SJCRH30 (cell line): ENCODE measurements around the gene MYO1F. TPM values are rescaled to one million over a fixed set of nuclear protein-coding genes. Genes with fewer than 3 reads are reported as not detected.
"Not testable (repeated sequence)": the region's sequence is repeated elsewhere in the genome, so short reads cannot be mapped to it uniquely, and the experiment has no call there.

ENCODE experiments used
- DNase-seq, 2 experiments: peaks; one replicate each; pipeline ENCODE4 v3.0.0-alpha.2; 2015 to 2020
- H3K27ac ChIP-seq: fragments of 250-450 bp; sonication (Bioruptor Pico); 2 replicates; pipeline ENCODE4 v1.5.1; 2020; ENCODE audit warnings: mild to moderate bottlenecking, moderate library complexity
- H3K27me3 ChIP-seq: fragments of 250-450 bp; sonication (Bioruptor Pico); 2 replicates; pipeline ENCODE4 v1.5.1; 2020; ENCODE audit warnings: mild to moderate bottlenecking, moderate library complexity
- H3K36me3 ChIP-seq: fragments of 250-450 bp; sonication (Bioruptor Pico); 2 replicates; pipeline ENCODE4 v1.5.1; 2020; ENCODE audit warnings: mild to moderate bottlenecking, moderate library complexity
- H3K4me1 ChIP-seq: fragments of 250-450 bp; sonication (Bioruptor Pico); 2 replicates; pipeline ENCODE4 v1.5.1; 2020; ENCODE audit warnings: mild to moderate bottlenecking, moderate library complexity
- H3K4me3 ChIP-seq: fragments of 250-450 bp; sonication (Bioruptor Pico); 2 replicates; pipeline ENCODE4 v1.5.1; 2020; ENCODE audit warnings: mild to moderate bottlenecking, moderate library complexity
- H3K9me3 ChIP-seq: fragments of 250-450 bp; sonication (Bioruptor Pico); replicated peaks from 2 replicates; pipeline ENCODE4 v1.5.1; 2020; ENCODE audit warnings: mild to moderate bottlenecking, moderate library complexity
- total RNA-seq: library from RNA; depleted of rRNA; stranded (reverse); fragments of >200 nt; shearing (Covaris generic); gene quantifications from 2 replicates; pipeline ENCODE4 v1.2.3, GENCODE V29; 2014

MYO1F gene
- total RNA-seq, 1 experiment from 2014 or later: 0.04 TPM

- no peaks in the 10 kb centered on the region for H3K36me3 ChIP-seq
- H3K9me3 ChIP-seq: no peaks in the 10 kb centered on the region
- no peak overlapping the region for H3K4me3 ChIP-seq
- no peaks in the 10 kb centered on the region for H3K27me3 ChIP-seq
- no peak overlapping the region for H3K27ac ChIP-seq
- no peaks in the 10 kb centered on the region for H3K4me1 ChIP-seq
- no peak for DNase-seq
Measured at GRCh38 chr19:8561075-8561764, 16.0 kb downstream of the MYO1F start.

- Histone ChIP-seq H3K4me3 (no peak overlapping the region), H3K4me1 (no peaks in the 10 kb centered on the region), H3K27me3 (no peaks in the 10 kb centered on the region), H3K27ac (no peak overlapping the region), H3K36me3 (no peaks in the 10 kb centered on the region), H3K9me3 (no peaks in the 10 kb centered on the region)
- DNase-seq: no peak
Measured at GRCh38 chr19:8558325-8558724, 18.9 kb downstream of the MYO1F start.

- H3K4me3 ChIP-seq: no peak overlapping the region
- no peaks in the 10 kb centered on the region for H3K9me3 ChIP-seq
- no peaks in the 10 kb centered on the region for H3K36me3 ChIP-seq
- DNase-seq: no peak
- H3K4me1 ChIP-seq: no peaks in the 10 kb centered on the region
- H3K27me3 ChIP-seq: no peaks in the 10 kb centered on the region
- no peak overlapping the region for H3K27ac ChIP-seq
Measured at GRCh38 chr19:8557642-8558238, 19.5 kb downstream of the MYO1F start.

DNA sequence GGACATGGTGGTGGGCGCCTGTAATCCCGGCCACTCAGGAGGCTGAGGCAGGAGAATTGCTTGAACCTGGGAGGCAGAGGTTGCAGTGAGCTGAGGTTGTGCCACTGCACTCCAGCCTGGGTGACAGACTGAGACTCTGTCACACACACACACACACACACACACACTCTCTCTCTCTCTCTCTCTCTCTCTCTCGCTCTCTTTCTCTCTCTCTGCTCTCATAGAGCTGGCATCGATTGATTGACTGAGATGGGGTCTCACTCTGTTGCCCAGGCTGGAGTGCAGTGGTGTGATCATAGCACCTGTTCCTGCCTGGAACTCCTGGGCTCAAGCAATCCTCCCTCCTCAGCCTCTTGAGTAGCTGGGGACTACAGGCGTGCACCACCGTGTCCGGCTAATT, 23.5 kb downstream of the MYO1F start:
- H3K4me1 ChIP-seq, H3K36me3 ChIP-seq, H3K4me3 ChIP-seq: not testable (repeated sequence)

DNA sequence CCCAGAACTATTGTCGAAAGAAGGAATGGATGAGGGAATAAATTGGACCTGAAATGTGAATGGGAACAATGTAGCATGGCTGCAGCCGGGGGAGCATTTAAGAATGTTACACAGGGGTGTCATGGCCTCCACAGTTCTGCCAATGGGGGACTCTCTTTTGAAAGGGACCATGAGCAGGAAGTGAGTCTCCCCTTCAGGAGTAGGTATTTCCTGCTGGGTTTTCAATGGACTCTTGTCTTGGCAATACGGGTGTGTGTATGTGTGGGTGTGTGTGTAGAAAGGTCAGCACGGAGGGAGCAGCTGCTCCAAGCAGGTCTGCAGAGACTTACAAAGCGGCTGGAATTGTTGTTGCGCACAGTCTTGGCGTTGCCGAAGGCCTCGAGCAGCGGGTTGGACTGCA, 24.4 kb downstream of the MYO1F start:
- Histone ChIP-seq H3K4me3 (no peak overlapping the region), H3K27me3 (no peaks in the 10 kb centered on the region), H3K4me1 (no peaks in the 10 kb centered on the region), H3K36me3 (no peaks in the 10 kb centered on the region), H3K9me3 (no peaks in the 10 kb centered on the region), H3K27ac (no peak overlapping the region)
- DNase-seq: peak; percentile 42 to 57

More for the DNA sequence above, 23.5 kb downstream of the MYO1F start:
- H3K27me3 ChIP-seq, DNase-seq, H3K27ac ChIP-seq, H3K9me3 ChIP-seq: not testable (repeated sequence)

DNA sequence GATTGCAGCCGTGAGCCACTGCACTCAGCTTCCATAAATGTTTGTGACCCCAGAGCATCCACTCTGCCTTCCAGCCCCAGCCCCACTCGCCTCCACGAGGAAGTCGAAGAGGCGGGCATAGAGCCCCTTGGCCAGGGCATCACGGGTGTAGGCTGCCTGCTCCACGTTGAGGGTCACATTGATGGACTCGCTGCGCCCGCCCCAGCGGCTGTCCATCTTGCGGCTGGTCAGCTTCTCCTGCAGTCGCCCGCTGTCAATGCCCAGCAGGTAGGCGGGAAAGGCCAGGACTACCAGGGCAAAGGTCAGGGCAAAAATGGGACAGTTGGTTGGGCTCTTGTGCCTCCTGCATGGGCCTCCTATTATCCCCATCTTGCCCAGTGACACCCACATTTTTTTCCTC, 27.2 kb downstream of the MYO1F start:
- H3K9me3 ChIP-seq: no peaks in the 10 kb centered on the region
- H3K4me1 ChIP-seq: no peaks in the 10 kb centered on the region

GRCh38 chr19:8545743-8546142, 31.5 kb downstream of the MYO1F start:
- no peak overlapping the region for H3K4me3 ChIP-seq
- H3K9me3 ChIP-seq: no peaks in the 10 kb centered on the region
- H3K36me3 ChIP-seq: no peaks in the 10 kb centered on the region
- H3K27ac ChIP-seq: no peak overlapping the region
- H3K4me1 ChIP-seq: no peaks in the 10 kb centered on the region
- DNase-seq: no peak
- H3K27me3 ChIP-seq: no peaks in the 10 kb centered on the region

More for the DNA sequence above, 27.2 kb downstream of the MYO1F start:
- no peak for DNase-seq
- H3K27me3 ChIP-seq: no peaks in the 10 kb centered on the region
- H3K27ac ChIP-seq: no peak overlapping the region
- H3K4me3 ChIP-seq: no peak overlapping the region
- H3K36me3 ChIP-seq: no peaks in the 10 kb centered on the region

- H3K4me3 ChIP-seq: no peak overlapping the region
- no peaks in the 10 kb centered on the region for H3K4me1 ChIP-seq
- H3K27ac ChIP-seq: no peak overlapping the region
- H3K27me3 ChIP-seq: no peaks in the 10 kb centered on the region
- DNase-seq: no peak
- H3K36me3 ChIP-seq: no peaks in the 10 kb centered on the region
- no peaks in the 10 kb centered on the region for H3K9me3 ChIP-seq
Measured at GRCh38 chr19:8544168-8544567, 33.1 kb downstream of the MYO1F start.

DNA sequence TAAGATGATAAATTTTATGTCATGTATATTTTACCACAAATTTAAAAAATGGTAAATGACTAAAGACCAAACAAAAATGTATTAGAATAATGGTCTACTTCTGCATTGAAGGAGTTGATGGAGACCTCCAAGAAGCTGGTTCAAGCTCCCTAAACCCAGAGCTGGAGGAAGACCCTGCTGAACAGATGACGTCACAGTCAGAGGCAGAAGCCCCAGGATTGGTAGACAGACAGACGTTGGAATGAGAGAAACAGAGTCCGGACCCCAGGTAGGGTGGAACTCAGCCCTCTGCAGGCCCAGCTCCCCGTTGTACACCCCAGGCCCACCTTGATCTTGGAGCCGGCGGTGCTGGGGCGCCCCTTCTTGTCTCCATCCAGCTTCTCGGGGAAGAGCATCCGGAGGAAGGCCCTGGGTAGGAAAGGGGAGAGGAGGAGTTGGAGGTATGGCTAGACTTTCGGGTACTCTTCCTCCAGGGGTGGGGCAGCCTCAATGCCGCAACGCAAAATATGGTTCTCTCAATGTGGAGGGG, 37.6 kb downstream of the MYO1F start:
- no peaks in the 10 kb centered on the region for H3K9me3 ChIP-seq
- no peak overlapping the region for H3K4me3 ChIP-seq
- H3K4me1 ChIP-seq: no peaks in the 10 kb centered on the region
- DNase-seq: no peak
- no peaks in the 10 kb centered on the region for H3K27me3 ChIP-seq
- H3K27ac ChIP-seq: no peak overlapping the region
- no peaks in the 10 kb centered on the region for H3K36me3 ChIP-seq

DNA sequence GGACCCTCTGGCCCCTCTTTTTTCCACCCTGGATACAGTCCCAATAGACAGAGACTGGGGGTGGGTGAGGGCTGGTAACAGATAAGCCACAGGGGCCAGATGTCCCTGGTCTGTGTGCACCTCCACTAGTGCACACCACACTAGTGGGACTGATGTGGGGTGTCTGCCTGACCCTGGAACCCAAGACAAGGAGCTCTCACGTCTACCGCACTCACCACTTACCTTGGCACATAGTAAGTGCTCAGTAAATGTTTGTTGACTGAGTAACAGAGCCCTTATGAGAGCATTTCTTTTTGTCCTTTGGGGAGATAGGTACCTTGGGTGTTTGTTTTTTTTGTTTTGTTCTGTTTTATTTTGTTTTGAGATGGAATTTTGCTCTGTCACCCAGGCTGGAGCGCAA, 40.1 kb downstream of the MYO1F start:
- H3K9me3 ChIP-seq: no peaks in the 10 kb centered on the region
- H3K4me1 ChIP-seq: no peaks in the 10 kb centered on the region
- H3K36me3 ChIP-seq: no peaks in the 10 kb centered on the region
- no peaks in the 10 kb centered on the region for H3K27me3 ChIP-seq
- H3K4me3 ChIP-seq: no peak overlapping the region
- no peak overlapping the region for H3K27ac ChIP-seq
- no peak for DNase-seq

DNA sequence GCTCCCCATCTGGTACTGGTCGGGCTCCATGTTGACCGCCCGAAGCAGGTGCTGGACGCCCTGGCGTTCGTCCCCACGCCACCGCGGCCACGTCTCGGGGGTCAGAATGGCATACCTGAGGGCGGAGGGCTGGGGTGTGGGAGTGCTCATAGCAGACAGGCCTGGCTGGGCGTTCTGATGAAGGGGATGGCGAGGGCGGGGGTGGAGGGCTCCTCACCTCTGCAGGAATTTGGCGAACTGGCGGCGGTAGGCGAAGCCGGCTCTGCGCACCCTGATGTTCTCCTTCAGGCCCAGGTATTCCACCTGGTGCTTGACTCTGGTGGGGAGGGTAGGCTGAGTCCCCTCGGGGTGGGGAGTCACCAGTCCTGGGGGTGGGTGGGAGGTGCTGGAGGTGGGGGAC, 41.0 kb downstream of the MYO1F start:
- no peak for DNase-seq
- no peaks in the 10 kb centered on the region for H3K9me3 ChIP-seq
- H3K36me3 ChIP-seq: no peaks in the 10 kb centered on the region
- H3K27me3 ChIP-seq: no peaks in the 10 kb centered on the region
- no peak overlapping the region for H3K4me3 ChIP-seq
- no peaks in the 10 kb centered on the region for H3K4me1 ChIP-seq
- no peak overlapping the region for H3K27ac ChIP-seq

DNA sequence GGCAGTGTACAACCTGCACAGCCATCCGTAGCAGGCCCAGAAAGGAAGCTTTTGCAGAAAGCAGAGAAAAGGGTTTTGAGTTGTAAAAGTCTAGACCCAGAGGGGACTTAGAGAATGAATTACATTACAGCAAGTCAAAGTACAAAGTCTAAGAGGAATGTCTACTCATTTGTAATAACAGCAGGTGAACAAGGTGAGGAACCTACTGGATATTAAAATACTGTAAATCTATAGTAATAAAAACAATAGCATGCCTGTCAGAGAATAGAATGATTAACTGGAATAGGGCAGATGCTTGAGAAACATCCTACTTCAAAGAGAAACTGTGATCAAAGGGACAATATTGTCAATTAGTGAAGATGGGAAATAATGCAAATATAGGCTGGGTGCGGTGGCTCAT, 45.0 kb downstream of the MYO1F start:
- Histone ChIP-seq H3K4me1 (no peaks in the 10 kb centered on the region), H3K27ac (no peak overlapping the region), H3K9me3 (no peaks in the 10 kb centered on the region), H3K27me3 (no peaks in the 10 kb centered on the region), H3K4me3 (no peak overlapping the region), H3K36me3 (no peaks in the 10 kb centered on the region)
- no peak for DNase-seq

DNA sequence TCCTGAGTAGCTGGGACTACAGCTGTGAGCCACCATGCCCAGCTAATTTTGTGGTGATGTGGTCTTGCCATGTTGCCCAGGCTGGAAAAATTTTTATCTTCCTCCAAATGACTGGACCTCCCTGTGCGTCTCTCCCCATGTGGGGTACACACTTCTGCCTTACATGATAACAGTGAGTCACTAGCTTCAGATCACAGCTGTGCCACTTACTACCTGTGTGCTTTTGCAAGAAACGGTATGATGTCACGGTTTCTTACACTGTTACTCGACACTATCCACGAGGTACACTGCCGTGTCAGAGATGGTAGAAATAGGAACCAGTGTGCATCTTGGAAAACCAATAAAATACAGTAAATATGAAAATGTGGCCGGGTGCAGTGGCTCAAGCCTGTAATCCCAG, 45.8 kb downstream of the MYO1F start:
- H3K9me3 ChIP-seq: no peaks in the 10 kb centered on the region
- H3K4me1 ChIP-seq: no peaks in the 10 kb centered on the region
- no peak for DNase-seq
- no peaks in the 10 kb centered on the region for H3K27me3 ChIP-seq
- H3K36me3 ChIP-seq: no peaks in the 10 kb centered on the region
- H3K27ac ChIP-seq: no peak overlapping the region
- H3K4me3 ChIP-seq: no peak overlapping the region

GRCh38 chr19:8530061-8530679, 47.1 kb downstream of the MYO1F start:
- Histone ChIP-seq H3K27ac (no peak overlapping the region), H3K9me3 (no peaks in the 10 kb centered on the region)

GRCh38 chr19:8529369-8530006, 47.8 kb downstream of the MYO1F start:
- Histone ChIP-seq H3K27me3 (no peaks in the 10 kb centered on the region), H3K27ac (no peak overlapping the region), H3K9me3 (no peaks in the 10 kb centered on the region), H3K4me3 (no peak overlapping the region), H3K4me1 (no peaks in the 10 kb centered on the region), H3K36me3 (no peaks in the 10 kb centered on the region)
- DNase-seq: no peak

More at GRCh38 chr19:8530061-8530679, 47.1 kb downstream of the MYO1F start:
- Histone ChIP-seq H3K27me3 (no peaks in the 10 kb centered on the region), H3K36me3 (no peaks in the 10 kb centered on the region), H3K4me3 (no peak overlapping the region), H3K4me1 (no peaks in the 10 kb centered on the region)
- DNase-seq: no peak
